GM12878 (cell line): ENCODE measurements around the gene MSRB1.

ENCODE experiments used
- BACH1 ChIP-seq: fragments of 450-650 bp; IDR thresholded peaks from 2 replicates; pipeline ENCODE4 v1.6.1; 2017; ENCODE audit warnings: mild to moderate bottlenecking, borderline replicate concordance
- CBX5 ChIP-seq: sonication (generic); IDR thresholded peaks from 2 replicates; pipeline ENCODE4 v1.6.1; 2016; ENCODE audit warnings: low read depth, moderate library complexity, mild to moderate bottlenecking, inconsistent platforms
- CTCF ChIP-seq, 3 experiments: IDR thresholded peaks in 2 of 3; conservative IDR thresholded peaks in 1 of 3; 2 replicates each; pipeline ENCODE4 v1.5.1; 2011; ENCODE audit warnings: low read depth in 3 of 3, low read length in 3 of 3, mild to moderate bottlenecking in 3 of 3, control low read depth in 2 of 3, moderate library complexity in 2 of 3, inconsistent platforms in 1 of 3, mixed read lengths in 1 of 3; ENCODE audit not compliant: control insufficient read depth in 2 of 3, insufficient read depth in 1 of 3; ENCODE audit errors: extremely low read depth in 1 of 3
- EGR1 ChIP-seq, 2 experiments: IDR thresholded peaks; 1 replicate in 1 of 2; 2 replicates in 1 of 2; pipeline ENCODE4 v1.6.1; 2011 to 2012; ENCODE audit warnings: low read depth in 2 of 2, low read length in 2 of 2, borderline replicate concordance in 1 of 2, mild to moderate bottlenecking in 1 of 2, moderate library complexity in 1 of 2
- ETV6 ChIP-seq, 2 experiments: fragments of 450-650 bp in 1 of 2; IDR thresholded peaks in 1 of 2; conservative IDR thresholded peaks in 1 of 2; 2 replicates each; pipeline ENCODE4 v1.6.1; 2014; ENCODE audit warnings: antibody characterized with exemption in 1 of 2, borderline replicate concordance in 1 of 2, low read depth in 1 of 2, mild to moderate bottlenecking in 1 of 2, moderate library complexity in 1 of 2
- MEF2A ChIP-seq: IDR thresholded peaks from 2 replicates; pipeline ENCODE4 v1.6.1; 2011; ENCODE audit warnings: low read depth, mild to moderate bottlenecking, low read length, moderate library complexity; ENCODE audit not compliant: insufficient read depth
- POLR2A ChIP-seq: IDR thresholded peaks from 2 replicates; pipeline ENCODE4 v1.6.1; 2011; ENCODE audit warnings: low read depth, mild to moderate bottlenecking, low read length
- ZNF274 ChIP-seq: IDR thresholded peaks from one replicate; pipeline ENCODE4 v1.8.0; 2011; ENCODE audit not compliant: insufficient read length, insufficient read depth
- ZNF592 ChIP-seq: fragments of 450-650 bp; IDR thresholded peaks from 2 replicates; pipeline ENCODE4 v1.6.1; 2017; ENCODE audit warnings: mild to moderate bottlenecking, moderate library complexity
- ZSCAN29 ChIP-seq: fragments of 450-650 bp; IDR thresholded peaks from 2 replicates; pipeline ENCODE4 v1.6.1; 2017; ENCODE audit warnings: mild to moderate bottlenecking, moderate library complexity
- TF ChIP-seq, protein P1 (sequence below): IDR thresholded peaks from 2 replicates; pipeline ENCODE4 v1.6.1; 2012; ENCODE audit warnings: low read depth, low read length, improper control_type of control experiment
- TF ChIP-seq, protein P2 (sequence below): fragments of 450-650 bp; IDR thresholded peaks from 2 replicates; pipeline ENCODE4 v1.6.1; 2016; ENCODE audit warnings: mild to moderate bottlenecking, moderate library complexity, borderline replicate concordance
- TF ChIP-seq, protein P3 (sequence below): fragments of 450-650 bp; IDR thresholded peaks from 2 replicates; pipeline ENCODE4 v1.6.1; 2014; ENCODE audit warnings: mild to moderate bottlenecking

DNA sequence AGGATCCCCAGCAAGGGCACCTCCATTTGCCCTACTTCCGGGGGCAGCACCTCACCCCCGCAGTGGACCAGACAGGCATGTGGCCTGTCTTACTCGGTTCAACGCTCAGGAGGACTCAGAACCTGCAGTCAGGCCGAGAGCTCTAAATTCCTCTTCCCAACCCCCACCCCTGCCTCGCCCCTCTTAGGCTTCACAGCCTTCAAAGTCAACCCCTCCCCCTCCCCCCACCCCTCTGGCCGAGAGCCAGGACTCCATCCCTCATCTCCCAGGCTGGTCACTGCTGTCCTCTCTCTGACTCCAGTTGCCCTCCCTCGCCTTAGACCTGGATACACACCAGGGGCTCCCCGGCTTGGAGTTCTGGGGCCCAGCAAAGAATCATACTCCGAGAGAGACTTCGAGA, 16.7 kb downstream of the MSRB1 start:
- TF ChIP-seq CBX5 (no peak), CTCF (IDR thresholded peaks at IDR 0.05 in 2 of 3, conservative IDR thresholded peaks at IDR 0.05 in 1 of 3; ENCODE audit: control insufficient read depth in 2 of 3, extremely low read depth in 1 of 3, insufficient read depth in 1 of 3, low read depth in 3 of 3, low read length in 3 of 3) (no peak), POLR2A (no peak), EGR1 (IDR thresholded peaks at IDR 0.05; ENCODE audit: borderline replicate concordance in 1 of 2, low read depth in 2 of 2, low read length in 2 of 2) (no peak), ZNF274 (no peak), ETV6 (conservative IDR thresholded peaks at IDR 0.05 in 1 of 2, IDR thresholded peaks at IDR 0.05 in 1 of 2; ENCODE audit: borderline replicate concordance in 1 of 2, low read depth in 1 of 2) (no peak), MEF2A (no peak), ZSCAN29 (no peak), ZNF592 (no peak), BACH1 (no peak)
- TF ChIP-seq, protein P1, sequence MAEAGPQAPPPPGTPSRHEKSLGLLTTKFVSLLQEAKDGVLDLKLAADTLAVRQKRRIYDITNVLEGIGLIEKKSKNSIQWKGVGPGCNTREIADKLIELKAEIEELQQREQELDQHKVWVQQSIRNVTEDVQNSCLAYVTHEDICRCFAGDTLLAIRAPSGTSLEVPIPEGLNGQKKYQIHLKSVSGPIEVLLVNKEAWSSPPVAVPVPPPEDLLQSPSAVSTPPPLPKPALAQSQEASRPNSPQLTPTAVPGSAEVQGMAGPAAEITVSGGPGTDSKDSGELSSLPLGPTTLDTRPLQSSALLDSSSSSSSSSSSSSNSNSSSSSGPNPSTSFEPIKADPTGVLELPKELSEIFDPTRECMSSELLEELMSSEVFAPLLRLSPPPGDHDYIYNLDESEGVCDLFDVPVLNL: no peak
- TF ChIP-seq, protein P2, sequence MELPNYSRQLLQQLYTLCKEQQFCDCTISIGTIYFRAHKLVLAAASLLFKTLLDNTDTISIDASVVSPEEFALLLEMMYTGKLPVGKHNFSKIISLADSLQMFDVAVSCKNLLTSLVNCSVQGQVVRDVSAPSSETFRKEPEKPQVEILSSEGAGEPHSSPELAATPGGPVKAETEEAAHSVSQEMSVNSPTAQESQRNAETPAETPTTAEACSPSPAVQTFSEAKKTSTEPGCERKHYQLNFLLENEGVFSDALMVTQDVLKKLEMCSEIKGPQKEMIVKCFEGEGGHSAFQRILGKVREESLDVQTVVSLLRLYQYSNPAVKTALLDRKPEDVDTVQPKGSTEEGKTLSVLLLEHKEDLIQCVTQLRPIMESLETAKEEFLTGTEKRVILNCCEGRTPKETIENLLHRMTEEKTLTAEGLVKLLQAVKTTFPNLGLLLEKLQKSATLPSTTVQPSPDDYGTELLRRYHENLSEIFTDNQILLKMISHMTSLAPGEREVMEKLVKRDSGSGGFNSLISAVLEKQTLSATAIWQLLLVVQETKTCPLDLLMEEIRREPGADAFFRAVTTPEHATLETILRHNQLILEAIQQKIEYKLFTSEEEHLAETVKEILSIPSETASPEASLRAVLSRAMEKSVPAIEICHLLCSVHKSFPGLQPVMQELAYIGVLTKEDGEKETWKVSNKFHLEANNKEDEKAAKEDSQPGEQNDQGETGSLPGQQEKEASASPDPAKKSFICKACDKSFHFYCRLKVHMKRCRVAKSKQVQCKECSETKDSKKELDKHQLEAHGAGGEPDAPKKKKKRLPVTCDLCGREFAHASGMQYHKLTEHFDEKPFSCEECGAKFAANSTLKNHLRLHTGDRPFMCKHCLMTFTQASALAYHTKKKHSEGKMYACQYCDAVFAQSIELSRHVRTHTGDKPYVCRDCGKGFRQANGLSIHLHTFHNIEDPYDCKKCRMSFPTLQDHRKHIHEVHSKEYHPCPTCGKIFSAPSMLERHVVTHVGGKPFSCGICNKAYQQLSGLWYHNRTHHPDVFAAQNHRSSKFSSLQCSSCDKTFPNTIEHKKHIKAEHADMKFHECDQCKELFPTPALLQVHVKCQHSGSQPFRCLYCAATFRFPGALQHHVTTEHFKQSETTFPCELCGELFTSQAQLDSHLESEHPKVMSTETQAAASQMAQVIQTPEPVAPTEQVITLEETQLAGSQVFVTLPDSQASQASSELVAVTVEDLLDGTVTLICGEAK: no peak
- TF ChIP-seq, protein P3, sequence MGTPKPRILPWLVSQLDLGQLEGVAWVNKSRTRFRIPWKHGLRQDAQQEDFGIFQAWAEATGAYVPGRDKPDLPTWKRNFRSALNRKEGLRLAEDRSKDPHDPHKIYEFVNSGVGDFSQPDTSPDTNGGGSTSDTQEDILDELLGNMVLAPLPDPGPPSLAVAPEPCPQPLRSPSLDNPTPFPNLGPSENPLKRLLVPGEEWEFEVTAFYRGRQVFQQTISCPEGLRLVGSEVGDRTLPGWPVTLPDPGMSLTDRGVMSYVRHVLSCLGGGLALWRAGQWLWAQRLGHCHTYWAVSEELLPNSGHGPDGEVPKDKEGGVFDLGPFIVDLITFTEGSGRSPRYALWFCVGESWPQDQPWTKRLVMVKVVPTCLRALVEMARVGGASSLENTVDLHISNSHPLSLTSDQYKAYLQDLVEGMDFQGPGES: no peak
